Type B pancreatic cell (in vitro differentiated cells): Measurements from ENCODE around the gene FGF3. TPM values are rescaled to one million over a fixed set of nuclear protein-coding genes. Genes with fewer than 3 reads are reported as not detected.
A peak's percentile ranks its signal among the peaks of the same experiment; 100 is the strongest.

Experiments
- DNase-seq: peaks from one replicate; pipeline ENCODE4 v3.0.0; 2021; ENCODE audit warnings: mixed read lengths; ENCODE audit not compliant: unreplicated experiment; ENCODE audit errors: extremely low spot score
- H3K27ac Mint-ChIP-seq: 2 replicates; pipeline ENCODE4 v1.8.0; 2021; ENCODE audit warnings: mild to moderate bottlenecking, mixed read lengths
- H3K27me3 Mint-ChIP-seq: 2 replicates; pipeline ENCODE4 v1.8.0; 2021; ENCODE audit warnings: mixed read lengths
- H3K36me3 Mint-ChIP-seq: 2 replicates; pipeline ENCODE4 v1.8.0; 2021; ENCODE audit warnings: mixed read lengths
- H3K4me1 Mint-ChIP-seq: one replicate; pipeline ENCODE4 v1.8.0; 2021; ENCODE audit warnings: mixed read lengths; ENCODE audit not compliant: unreplicated experiment
- H3K4me3 Mint-ChIP-seq: 2 replicates; pipeline ENCODE4 v1.8.0; 2021; ENCODE audit warnings: mild to moderate bottlenecking, mixed read lengths
- H3K9me3 Mint-ChIP-seq: 2 replicates; pipeline ENCODE4 v1.8.0; 2021; ENCODE audit warnings: mixed read lengths
- total RNA-seq: library from RNA; stranded (reverse); gene quantifications from 2 replicates; pipeline ENCODE4 v1.2.1, GENCODE V29; 2021; ENCODE audit warnings: low replicate concordance
- TF ChIP-seq, protein P1 (sequence below): fragments of 200-600 bp; sonication (generic); conservative IDR thresholded peaks from 2 replicates; pipeline ENCODE4 v1.5.0; 2021; ENCODE audit warnings: antibody characterized with exemption, mild to moderate bottlenecking

FGF3 gene
- total RNA-seq, 1 donor from 2014 or later, result not detected

GRCh38 chr11:69819541-69820070, 390 bp upstream of the FGF3 start:
- no peak for DNase-seq
- Mint-ChIP-seq H3K4me1 (peaks cover 5% of the 10 kb centered on the region), H3K36me3 (no peaks in the 10 kb centered on the region), H3K4me3 (peak overlapping the region; percentile 5), H3K27ac (no peak overlapping the region), H3K27me3 (peaks cover 73% of the 10 kb centered on the region), H3K9me3 (no peaks in the 10 kb centered on the region)
- TF ChIP-seq, protein P1, sequence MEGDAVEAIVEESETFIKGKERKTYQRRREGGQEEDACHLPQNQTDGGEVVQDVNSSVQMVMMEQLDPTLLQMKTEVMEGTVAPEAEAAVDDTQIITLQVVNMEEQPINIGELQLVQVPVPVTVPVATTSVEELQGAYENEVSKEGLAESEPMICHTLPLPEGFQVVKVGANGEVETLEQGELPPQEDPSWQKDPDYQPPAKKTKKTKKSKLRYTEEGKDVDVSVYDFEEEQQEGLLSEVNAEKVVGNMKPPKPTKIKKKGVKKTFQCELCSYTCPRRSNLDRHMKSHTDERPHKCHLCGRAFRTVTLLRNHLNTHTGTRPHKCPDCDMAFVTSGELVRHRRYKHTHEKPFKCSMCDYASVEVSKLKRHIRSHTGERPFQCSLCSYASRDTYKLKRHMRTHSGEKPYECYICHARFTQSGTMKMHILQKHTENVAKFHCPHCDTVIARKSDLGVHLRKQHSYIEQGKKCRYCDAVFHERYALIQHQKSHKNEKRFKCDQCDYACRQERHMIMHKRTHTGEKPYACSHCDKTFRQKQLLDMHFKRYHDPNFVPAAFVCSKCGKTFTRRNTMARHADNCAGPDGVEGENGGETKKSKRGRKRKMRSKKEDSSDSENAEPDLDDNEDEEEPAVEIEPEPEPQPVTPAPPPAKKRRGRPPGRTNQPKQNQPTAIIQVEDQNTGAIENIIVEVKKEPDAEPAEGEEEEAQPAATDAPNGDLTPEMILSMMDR, result no peak

GRCh38 chr11:69818231-69818602, 999 bp downstream of the FGF3 start:
- no peaks in the 10 kb centered on the region for H3K36me3 Mint-ChIP-seq
- no peaks in the 10 kb centered on the region for H3K9me3 Mint-ChIP-seq
- peaks cover 5% of the 10 kb centered on the region for H3K4me1 Mint-ChIP-seq
- TF ChIP-seq, protein P1, result no peak
- no peak overlapping the region for H3K27ac Mint-ChIP-seq
- H3K27me3 Mint-ChIP-seq, result peaks cover 70% of the 10 kb centered on the region
- H3K4me3 Mint-ChIP-seq, result no peak overlapping the region
- DNase-seq, result no peak

DNA sequence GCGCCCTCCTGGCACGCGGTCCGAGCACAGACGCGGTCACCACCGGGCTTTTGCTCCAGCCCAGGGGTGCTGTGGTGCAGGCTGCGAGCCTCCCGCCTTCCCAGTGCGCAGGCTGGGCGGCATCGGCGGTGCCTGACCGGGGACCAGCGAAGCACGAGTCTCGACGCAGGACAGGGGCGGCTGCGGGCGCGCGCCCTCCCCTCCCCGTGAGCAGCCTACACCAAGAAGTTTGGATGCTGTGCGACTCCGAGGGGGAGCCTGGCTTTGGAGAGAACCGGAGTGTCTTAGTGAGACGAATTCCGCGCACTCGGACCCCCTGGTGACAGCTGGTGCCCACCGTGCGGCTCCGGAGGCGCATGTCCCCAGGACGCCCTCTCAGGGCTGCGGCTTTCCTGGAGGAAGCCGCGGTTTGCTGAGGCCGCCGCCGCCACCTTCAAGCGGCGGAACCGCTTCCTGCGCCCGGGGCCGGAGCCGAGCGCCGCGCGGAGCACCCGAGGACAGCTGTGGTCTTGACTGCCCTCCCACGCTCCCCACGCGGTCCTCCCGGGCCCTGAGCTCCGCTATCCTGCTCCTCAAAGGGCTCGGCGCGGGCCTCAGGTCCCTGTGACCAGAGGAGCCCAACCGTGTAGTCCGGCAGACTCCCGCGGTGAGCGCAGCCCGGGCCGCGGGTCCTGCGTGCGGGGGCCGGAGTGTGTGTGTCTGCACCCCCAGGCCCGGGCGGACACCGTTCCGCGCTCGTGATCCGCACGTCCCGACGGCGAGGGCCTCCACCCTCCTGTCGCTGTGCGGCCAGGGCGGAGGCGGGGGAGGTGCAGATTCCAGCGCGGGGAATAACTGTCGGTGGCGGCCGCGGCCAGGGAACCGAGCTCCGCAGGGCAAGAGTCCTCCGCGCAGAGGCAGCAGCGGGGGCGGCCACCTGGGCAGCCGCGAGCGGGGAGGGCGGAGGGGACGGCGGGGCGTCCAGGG, 1.7 kb downstream of the FGF3 start:
- TF ChIP-seq, protein P1, result no peak
- peaks cover 65% of the 10 kb centered on the region for H3K27me3 Mint-ChIP-seq
- H3K36me3 Mint-ChIP-seq, result no peaks in the 10 kb centered on the region
- no peak for DNase-seq
- peaks cover 5% of the 10 kb centered on the region for H3K4me1 Mint-ChIP-seq
- H3K27ac Mint-ChIP-seq, result no peak overlapping the region
- H3K9me3 Mint-ChIP-seq, result no peaks in the 10 kb centered on the region
- H3K4me3 Mint-ChIP-seq, result no peak overlapping the region

DNA sequence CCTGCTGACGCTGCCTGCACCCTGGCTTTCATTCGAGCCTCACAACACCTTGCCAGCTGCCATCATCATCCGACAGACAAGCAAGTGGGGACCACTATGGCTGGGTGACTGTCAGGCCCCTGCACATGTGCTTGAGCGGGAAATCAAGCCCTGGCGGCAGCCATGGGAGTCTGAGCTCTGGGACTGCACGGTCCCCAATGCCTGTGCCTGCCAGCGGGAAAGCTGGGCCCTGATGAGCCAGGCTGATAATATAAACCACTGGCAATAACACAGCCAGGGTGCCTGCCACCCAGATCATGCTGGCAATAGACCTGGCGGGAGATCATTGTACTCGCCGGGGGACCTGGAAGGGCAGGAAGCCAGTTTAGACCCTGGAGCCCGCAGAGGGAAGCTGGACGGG, 2.5 kb downstream of the FGF3 start:
- no peak overlapping the region for H3K4me3 Mint-ChIP-seq

GRCh38 chr11:69815973-69816372, 3.2 kb downstream of the FGF3 start:
- Mint-ChIP-seq H3K27me3 (peaks cover 51% of the 10 kb centered on the region), H3K4me3 (no peak overlapping the region), H3K36me3 (no peaks in the 10 kb centered on the region), H3K9me3 (no peaks in the 10 kb centered on the region), H3K27ac (no peak overlapping the region), H3K4me1 (peaks cover 5% of the 10 kb centered on the region)
- DNase-seq, result no peak
- TF ChIP-seq, protein P1, result no peak

More for the DNA sequence above, 2.5 kb downstream of the FGF3 start:
- no peak for DNase-seq
- Mint-ChIP-seq H3K27ac (no peak overlapping the region), H3K27me3 (peaks cover 56% of the 10 kb centered on the region), H3K9me3 (no peaks in the 10 kb centered on the region), H3K4me1 (peaks cover 5% of the 10 kb centered on the region), H3K36me3 (no peaks in the 10 kb centered on the region)
- TF ChIP-seq, protein P1, result no peak
